K562 (cell line): Measurements from ENCODE around the gene SPATC1L.

Experiments used
- ASH1L ChIP-seq: fragments of 450-650 bp; IDR thresholded peaks from 2 replicates; pipeline ENCODE4 v1.6.1; 2018; ENCODE audit warnings: borderline replicate concordance, mild to moderate bottlenecking, low read depth; ENCODE audit not compliant: partially characterized antibody
- EZH2 ChIP-seq: IDR thresholded peaks from 2 replicates; pipeline ENCODE4 v1.6.1; 2012; ENCODE audit warnings: low read depth, mild to moderate bottlenecking, inconsistent platforms, low read length, borderline replicate concordance
- HMBOX1 ChIP-seq: sonication (generic); IDR thresholded peaks from 2 replicates; pipeline ENCODE4 v1.6.1; 2016
- KDM4B ChIP-seq, 2 experiments: fragments of 450-650 bp in 1 of 2; sonication (generic) in 1 of 2; IDR thresholded peaks; 2 replicates each; pipeline ENCODE4 v1.6.1; 2016 to 2017; ENCODE audit warnings: borderline replicate concordance in 2 of 2, antibody characterized with exemption in 1 of 2, low read depth in 1 of 2, mild to moderate bottlenecking in 1 of 2
- NR1H2 ChIP-seq: sonication (generic); formaldehyde crosslinking; IDR thresholded peaks from 2 replicates; pipeline ENCODE4 v1.4.0; 2020; ENCODE audit warnings: mild to moderate bottlenecking, missing genetic modification reagents
- RCOR1 ChIP-seq, 2 experiments: IDR thresholded peaks; 2 replicates each; pipeline ENCODE4 v1.6.1; 2012; ENCODE audit warnings: low read depth in 2 of 2, low read length in 2 of 2, borderline replicate concordance in 1 of 2, improper control_type of control experiment in 1 of 2
- ZNF239 ChIP-seq: fragments of 250-450 bp; sonication (Bioruptor Pico); IDR thresholded peaks from 2 replicates; pipeline ENCODE4 v1.4.0; 2020; ENCODE audit warnings: mild to moderate bottlenecking
- TF ChIP-seq, protein P1 (sequence below): sonication (generic); formaldehyde crosslinking; IDR thresholded peaks from 2 replicates; pipeline ENCODE4 v1.5.0; 2020; ENCODE audit warnings: missing genetic modification reagents

DNA sequence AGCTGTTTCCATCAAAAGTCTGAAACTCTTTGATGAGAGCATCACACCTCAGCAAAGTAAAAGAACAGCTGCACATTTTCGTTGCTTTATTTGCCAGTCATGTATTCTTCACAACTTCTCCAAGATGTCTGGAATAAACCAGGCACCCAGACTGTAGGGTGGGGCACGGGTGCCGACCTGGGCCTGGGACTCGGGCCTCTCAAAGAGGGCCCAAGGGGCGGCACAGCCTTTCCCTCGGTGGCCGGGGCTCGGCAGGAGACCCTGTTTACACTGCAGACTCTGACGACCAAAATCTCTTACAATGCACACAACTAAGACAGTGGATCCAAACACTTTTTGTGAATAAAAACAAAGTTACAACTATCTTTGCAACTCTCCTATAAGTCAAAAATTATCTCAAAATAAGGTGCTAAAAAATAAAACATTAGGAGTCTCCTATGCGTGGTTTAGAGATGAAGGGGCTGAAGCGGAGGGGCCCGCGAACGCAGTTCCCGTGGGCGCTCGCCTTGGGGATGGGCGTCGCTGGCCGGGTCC, 43.6 kb upstream of the SPATC1L start:
- TF ChIP-seq KDM4B (IDR thresholded peaks at IDR 0.05; ENCODE audit: borderline replicate concordance in 2 of 2, low read depth in 1 of 2) (no peak), HMBOX1 (no peak), ASH1L (no peak), RCOR1 (IDR thresholded peaks at IDR 0.05; ENCODE audit: borderline replicate concordance in 1 of 2, low read depth in 2 of 2, low read length in 2 of 2) (no peak), ZNF239 (no peak), EZH2 (no peak), NR1H2 (no peak)
- TF ChIP-seq, protein P1, sequence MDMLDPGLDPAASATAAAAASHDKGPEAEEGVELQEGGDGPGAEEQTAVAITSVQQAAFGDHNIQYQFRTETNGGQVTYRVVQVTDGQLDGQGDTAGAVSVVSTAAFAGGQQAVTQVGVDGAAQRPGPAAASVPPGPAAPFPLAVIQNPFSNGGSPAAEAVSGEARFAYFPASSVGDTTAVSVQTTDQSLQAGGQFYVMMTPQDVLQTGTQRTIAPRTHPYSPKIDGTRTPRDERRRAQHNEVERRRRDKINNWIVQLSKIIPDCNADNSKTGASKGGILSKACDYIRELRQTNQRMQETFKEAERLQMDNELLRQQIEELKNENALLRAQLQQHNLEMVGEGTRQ (CRISPR knock-in tag), result no peak
